Measurements from ENCODE around the gene MAPKAP1.

Gene MAPKAP1

DNA sequence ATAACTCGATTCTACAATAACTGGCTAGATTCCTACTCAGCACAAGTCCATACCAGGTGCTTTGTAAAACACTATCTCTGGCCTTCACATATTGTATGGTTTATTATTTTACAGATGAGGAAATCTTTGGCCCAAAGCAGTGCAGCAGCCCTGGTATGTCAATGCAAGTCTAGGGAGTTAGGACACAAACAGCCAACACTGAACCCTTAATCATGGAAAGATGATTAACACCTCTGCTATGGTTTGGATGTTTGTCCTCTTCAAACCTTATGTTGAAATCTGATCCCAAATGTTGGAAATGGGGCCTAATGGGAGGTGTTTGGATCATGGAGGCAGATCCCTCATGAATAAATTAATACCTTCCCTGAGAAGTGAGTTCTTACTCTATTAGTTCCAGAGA is 76.6 kb downstream of the MAPKAP1 start:
- intact Hi-C loops (cut with DNase I): no loop called here
- no peak for DNase-seq

DNA sequence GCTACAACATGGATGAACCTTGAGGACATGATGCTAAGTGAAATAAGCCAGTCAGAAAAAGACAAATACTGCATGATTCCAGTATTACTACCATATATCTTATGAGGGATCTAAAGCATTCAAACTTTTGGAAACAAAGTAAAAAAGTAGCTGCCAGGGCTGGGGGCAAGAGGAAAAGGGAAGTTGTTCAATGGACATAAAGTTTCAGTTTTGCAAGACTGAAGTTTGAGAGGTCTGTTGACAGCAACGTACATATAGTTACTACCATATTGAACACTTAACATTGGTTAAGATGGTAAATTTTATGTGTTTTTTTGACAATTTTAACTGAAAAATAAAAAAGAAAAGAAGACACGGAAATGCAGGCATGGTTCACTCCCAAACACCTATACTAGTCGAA is 77.6 kb downstream of the MAPKAP1 start:
- intact Hi-C loops (cut with DNase I): no loop called here
- DNase-seq: no peak

GRCh38 chr9:125626187-125626586 is 80.8 kb downstream of the MAPKAP1 start:
- intact Hi-C loops (cut with DNase I): no loop called here
- DNase-seq: no peak

DNA sequence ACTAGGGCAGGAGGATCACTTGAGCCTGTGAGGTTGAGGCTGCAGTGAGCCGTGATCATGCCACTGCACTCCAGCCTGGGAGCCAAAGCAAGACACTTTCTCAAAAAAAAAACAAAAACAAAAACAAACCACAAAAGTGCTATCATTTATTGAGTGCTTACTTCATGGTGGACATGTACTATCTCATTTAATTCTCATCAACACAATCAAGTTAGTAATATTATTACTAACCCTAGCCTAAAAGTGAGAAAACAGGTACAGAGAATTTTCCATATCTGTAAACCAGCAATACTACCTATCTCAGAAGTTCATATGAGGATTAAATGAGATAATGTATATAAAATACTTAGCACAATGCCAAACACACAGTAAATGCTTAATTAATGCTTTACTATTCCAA is 85.8 kb downstream of the MAPKAP1 start:
- intact Hi-C loops (cut with DNase I): no loop called here
- DNase-seq: no peak

GRCh38 chr9:125620216-125620615 is 86.8 kb downstream of the MAPKAP1 start:
- intact Hi-C loops (cut with DNase I): no loop called here
- DNase-seq: no peak

DNA sequence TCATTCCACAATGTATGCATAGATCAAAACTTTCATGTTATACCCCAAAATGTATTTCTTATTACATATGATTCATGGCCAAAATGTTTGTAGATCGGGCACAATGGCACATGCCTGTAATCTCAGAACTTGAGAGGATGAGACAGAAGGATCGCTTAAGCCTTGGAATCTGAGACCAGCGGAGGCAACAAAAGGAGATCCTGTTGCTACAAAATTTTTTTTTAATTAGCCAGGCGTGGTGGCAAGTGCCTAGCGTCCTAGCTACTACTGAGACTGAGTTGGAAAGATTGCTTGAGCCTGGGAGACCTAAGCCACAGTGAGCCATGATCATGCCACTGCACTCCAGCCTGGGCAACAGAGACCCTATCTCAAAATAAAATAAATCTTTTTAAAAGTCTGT is 89.9 kb downstream of the MAPKAP1 start:
- DNase-seq: no peak
- intact Hi-C loops (cut with DNase I): no loop called here

- intact Hi-C loops (cut with DNase I): no loop called here
- DNase-seq: no peak
Measured at GRCh38 chr9:125613141-125613540, 93.9 kb downstream of the MAPKAP1 start.

DNA sequence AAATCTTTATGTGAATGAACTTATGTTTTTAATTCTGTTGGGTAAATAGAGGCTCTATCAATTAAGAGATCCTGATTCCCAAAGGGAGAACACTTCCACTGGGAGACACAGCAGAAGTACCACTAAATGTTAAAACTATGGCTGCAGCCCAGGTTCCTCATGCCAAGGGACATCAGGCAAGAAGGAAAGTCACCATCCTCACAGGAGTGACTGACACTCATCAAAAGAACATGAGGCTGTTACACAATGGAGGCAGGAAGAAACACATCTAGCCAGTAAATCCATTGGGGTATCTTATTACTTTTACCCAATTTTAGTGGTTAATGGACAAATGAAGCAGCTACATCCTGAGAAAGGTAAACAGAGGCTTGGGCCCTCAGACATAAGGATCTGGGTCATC is 94.4 kb downstream of the MAPKAP1 start:
- no peak for DNase-seq
- intact Hi-C loops (cut with DNase I): no loop called here

DNA sequence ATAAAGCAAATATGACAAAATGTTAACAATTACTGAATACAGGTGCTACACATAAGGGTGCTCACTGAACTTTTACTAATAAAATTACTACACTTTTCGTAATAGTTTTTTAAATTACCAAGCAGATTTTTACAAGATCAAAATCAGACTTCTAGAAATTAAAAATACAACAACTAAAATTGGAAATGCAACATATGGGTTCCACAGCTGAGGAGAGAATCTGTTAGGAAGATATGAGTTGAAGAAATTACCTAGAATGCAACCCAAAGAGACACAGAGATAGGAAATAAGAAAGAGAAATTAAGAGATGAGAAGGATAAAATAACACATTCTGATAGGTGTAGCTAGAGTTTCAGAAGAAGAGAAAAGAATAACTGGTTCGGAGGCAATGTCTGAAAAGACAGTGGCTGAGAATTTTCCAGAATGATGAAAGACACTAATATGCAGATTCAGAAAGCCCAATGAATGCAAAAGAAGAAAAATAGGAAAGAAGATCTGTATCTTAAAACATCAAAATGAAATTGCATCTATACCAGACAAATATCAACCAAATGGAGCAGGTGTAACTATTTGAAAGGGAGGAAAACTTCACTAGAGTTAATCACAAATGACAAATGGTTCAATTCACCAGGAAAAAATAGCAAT is 95.8 kb downstream of the MAPKAP1 start:
- DNase-seq: no peak
- intact Hi-C loops (cut with DNase I): no loop called here

DNA sequence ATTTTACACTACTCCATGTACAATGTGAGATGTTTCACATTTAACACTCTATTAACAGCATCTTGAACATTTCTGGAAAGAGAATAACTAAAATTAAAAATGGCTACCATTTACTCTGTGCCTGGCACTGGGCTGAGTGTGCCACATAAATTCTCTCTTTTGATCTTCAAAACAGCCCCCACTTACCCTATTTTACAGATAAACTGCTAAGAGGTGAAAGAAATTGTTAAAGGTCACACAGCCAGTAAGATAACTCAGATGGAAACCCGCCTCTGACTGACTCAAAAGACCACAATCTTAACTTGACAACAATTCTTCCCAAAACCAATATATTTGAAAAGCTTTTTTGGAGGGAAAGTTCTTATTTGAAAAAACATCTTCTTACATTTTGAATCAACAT is 97.3 kb downstream of the MAPKAP1 start:
- intact Hi-C loops (cut with DNase I): no loop called here
- DNase-seq: no peak

- intact Hi-C loops (cut with DNase I): no loop called here
- no peak for DNase-seq
Measured at GRCh38 chr9:125608489-125609224, 98.4 kb downstream of the MAPKAP1 start.

DNA sequence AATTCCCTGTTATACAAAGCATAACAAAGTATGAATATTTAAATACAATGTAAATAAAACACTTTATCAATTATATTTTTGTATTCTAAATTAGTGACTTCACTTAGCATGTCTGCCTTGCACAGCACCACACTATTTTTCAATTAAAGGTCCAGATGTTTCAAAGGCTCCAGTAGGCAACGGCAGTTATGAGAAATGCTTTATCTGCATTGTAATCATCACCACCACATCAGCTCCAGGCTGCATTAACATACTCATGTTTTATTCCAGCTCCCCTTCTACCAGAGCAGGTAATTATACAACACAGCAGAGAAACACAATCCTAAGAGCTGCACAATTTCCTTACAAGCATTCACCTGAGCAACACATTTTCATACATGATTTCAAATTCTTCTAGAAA is 102.8 kb downstream of the MAPKAP1 start:
- intact Hi-C loops (cut with DNase I): no loop called here
- no peak for DNase-seq

GRCh38 chr9:125603478-125604021 is 103.5 kb downstream of the MAPKAP1 start:
- DNase-seq: no peak
- intact Hi-C loops (cut with DNase I): no loop called here

DNA sequence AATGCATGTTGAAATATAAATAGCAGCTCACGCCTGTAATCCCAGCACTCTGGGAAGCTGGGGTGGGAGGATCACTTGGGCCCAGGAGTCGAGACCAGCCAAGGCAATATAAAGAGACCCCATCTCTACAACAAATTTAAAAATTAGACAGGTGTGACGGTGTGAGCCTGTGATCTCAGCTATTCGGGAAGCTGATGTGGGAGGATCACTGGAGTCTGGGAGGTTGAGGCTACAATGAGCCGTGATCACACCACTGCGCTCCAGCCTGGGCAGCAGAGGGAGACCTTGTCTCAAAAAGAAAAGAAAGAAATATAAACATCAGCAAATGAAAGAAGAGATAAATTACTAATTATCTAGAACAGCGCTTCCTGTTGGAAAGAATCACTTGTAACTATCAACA is 105.0 kb downstream of the MAPKAP1 start:
- no peak for DNase-seq
- intact Hi-C loops (cut with DNase I): no loop called here

- intact Hi-C loops (cut with DNase I): no loop called here
- DNase-seq: no peak
Measured at GRCh38 chr9:125600194-125600593, 106.8 kb downstream of the MAPKAP1 start.

DNA sequence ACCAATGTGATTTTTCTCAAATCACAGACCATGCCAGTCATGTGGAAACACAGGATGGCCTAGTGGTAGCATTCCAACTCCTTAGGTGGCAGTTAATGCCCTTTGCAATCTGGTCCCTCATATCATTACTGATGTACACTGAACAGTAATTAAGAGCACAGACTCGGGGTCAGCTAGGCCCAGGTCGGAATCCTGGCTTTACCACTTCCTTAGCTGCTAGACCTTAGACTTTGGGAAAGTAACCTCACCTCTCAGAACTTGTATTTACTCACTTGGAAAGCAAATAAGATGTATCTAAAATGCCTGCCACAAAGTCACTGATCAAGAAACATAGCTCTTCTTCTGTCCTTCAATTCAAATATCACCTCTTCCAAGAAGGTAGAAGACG is 112.8 kb downstream of the MAPKAP1 start:
- DNase-seq: no peak
- intact Hi-C loops (cut with DNase I): no loop called here

DNA sequence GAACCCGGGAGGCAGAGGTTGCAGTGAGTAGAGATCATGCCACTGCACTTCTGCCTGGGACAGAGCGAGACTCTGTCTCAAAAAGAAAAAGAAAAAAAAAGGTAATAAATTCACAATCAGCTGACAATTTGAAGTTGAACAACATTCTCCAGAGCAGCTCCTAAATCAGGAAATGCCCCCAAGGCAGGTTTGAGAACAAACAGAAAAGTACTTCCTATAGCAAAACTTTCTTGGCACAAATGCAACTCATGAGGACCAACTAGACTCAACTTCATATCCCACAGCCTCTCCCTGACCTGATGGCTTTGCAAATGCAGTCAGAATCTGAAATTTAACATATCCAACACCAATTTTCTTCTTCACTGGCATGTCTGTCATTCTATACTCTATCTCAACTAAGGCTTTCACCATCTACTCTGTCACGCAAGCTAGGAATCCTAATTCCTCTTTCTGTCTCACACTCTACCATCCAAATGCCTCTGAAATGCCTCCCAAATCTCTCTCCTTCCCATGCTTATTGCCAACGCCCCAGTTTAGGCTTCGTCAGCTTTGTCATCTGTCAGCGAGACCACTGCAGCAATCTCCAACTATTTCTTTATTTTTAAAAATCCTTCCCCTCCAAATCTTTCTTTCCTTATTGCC is 113.3 kb downstream of the MAPKAP1 start:
- intact Hi-C loops (cut with DNase I): no loop called here
- DNase-seq: no peak

GRCh38 chr9:125591888-125592287 is 115.1 kb downstream of the MAPKAP1 start:
- intact Hi-C loops (cut with DNase I): no loop called here

GRCh38 chr9:125591245-125591644 is 115.8 kb downstream of the MAPKAP1 start:
- no peak for DNase-seq
- intact Hi-C loops (cut with DNase I): no loop called here

More at GRCh38 chr9:125591888-125592287, 115.1 kb downstream of the MAPKAP1 start:
- DNase-seq: no peak

GRCh38 chr9:125589287-125589686 is 117.7 kb downstream of the MAPKAP1 start:
- intact Hi-C loops (cut with DNase I): no loop called here
- no peak for DNase-seq

All from head of caudate nucleus (tissue), 42 donors.